ENCODE measurements around the gene LMAN2.

DNA sequence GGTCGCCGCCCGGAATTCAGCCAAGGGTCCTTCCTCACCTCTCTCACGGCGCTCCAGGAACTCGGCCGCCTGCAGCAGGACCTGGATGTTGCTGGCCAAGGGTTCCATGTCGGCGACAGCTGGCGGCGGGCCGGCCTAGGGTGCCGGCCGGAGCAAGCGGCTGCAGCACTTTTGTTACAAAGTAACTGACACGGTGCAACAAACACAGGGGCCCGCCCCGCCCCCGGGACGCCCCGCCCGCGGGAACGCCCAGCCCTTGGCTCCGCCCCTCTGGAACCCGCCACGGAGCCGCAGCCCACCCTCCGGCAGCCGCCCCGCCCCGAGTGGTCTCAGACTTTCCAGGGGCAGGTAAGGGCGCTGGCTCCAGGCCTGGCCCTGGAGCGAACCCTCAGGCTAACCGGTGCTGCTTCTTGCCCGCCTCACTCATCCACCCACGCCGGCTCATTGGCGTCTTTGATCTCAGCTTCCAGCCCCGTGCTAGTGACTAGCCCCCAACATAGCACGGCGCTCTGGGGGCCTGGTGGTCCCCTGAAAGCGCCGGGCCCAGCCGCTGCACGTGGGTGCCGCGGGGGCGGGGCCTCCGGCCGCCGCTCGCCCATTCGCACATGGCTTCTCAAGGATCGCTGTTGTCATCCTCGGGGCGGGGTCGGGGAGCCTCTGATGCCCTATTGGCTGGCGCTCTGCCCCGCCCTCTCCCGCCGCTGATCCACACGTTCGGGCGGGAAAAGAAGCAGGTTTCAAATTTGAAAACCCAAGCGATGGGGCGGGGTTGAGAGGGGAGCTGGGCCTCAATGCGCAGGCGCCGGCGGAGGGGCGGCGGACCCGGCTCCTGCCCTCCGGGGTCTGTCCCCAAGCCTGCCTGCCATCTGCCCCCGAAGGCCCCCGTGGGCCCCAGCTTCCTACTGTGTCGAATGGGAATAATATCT is 39.5 kb downstream of the LMAN2 start, which contains the start of gene MXD3:
- TF ChIP-seq GLI2 (tag by site-specific recombination; IDR thresholded peaks at IDR 0.05; ENCODE audit: borderline replicate concordance, low read depth) (no peak), CTCF (tag by site-specific recombination; IDR thresholded peaks at IDR 0.05) (no peak), SP7 (tag by site-specific recombination; IDR thresholded peaks at IDR 0.05) (peak; percentile 64; the same call in 1 of the 2 replicates), REST (tag by site-specific recombination; IDR thresholded peaks at IDR 0.05) (no peak; the same call in 1 of the 2 replicates), ZNF670 (tag by site-specific recombination; IDR thresholded peaks at IDR 0.05; ENCODE audit: low read depth) (no peak), ZNF37A (tag by site-specific recombination; IDR thresholded peaks at IDR 0.05) (no peak), ZEB2 (tag by site-specific recombination; IDR thresholded peaks at IDR 0.05) (peak; percentile 99), ZNF561 (tag by site-specific recombination; IDR thresholded peaks at IDR 0.05; ENCODE audit: borderline replicate concordance) (peak; percentile 58; the same call in 1 of the 2 replicates), ZNF416 (tag by site-specific recombination; IDR thresholded peaks at IDR 0.05) (no peak), PRDM10 (tag by site-specific recombination; IDR thresholded peaks at IDR 0.05) (no peak; the same call in 1 of the 2 replicates)
- TF ChIP-seq, protein P1, sequence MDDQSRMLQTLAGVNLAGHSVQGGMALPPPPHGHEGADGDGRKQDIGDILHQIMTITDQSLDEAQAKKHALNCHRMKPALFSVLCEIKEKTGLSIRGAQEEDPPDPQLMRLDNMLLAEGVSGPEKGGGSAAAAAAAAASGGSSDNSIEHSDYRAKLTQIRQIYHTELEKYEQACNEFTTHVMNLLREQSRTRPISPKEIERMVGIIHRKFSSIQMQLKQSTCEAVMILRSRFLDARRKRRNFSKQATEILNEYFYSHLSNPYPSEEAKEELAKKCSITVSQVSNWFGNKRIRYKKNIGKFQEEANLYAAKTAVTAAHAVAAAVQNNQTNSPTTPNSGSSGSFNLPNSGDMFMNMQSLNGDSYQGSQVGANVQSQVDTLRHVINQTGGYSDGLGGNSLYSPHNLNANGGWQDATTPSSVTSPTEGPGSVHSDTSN (CRISPR knock-in tag; IDR thresholded peaks at IDR 0.05), result no peak
